Astrocyte (in vitro differentiated cells and primary cell): ENCODE data around the gene CCDC30. TPM values are rescaled to one million over a fixed set of nuclear protein-coding genes. Genes with fewer than 3 reads are reported as not detected.

Source experiments
- DNase-seq: peaks from one replicate; pipeline ENCODE4 v3.0.0-alpha.2; 2010; ENCODE audit warnings: low read depth
- FAIRE-seq: peaks from 2 replicates; lab custom pipeline; 2011; peaks lifted over from hg19 to GRCh38; lab: Jason Lieb, UNC
- H2AFZ ChIP-seq: 2 replicates; pipeline ENCODE4 v1.6.0; 2012; ENCODE audit warnings: low read depth, low read length, inconsistent platforms
- H3K27ac ChIP-seq: 2 replicates; pipeline ENCODE4 v1.5.1; 2011; ENCODE audit warnings: low read depth, low read length, inconsistent platforms
- H3K27me3 ChIP-seq: 2 replicates; pipeline ENCODE4 v1.6.0; 2011; ENCODE audit warnings: low read length, inconsistent platforms; ENCODE audit not compliant: insufficient read depth
- H3K36me3 ChIP-seq: 2 replicates; pipeline ENCODE4 v1.5.1; 2011; ENCODE audit warnings: low read length, inconsistent platforms; ENCODE audit not compliant: insufficient read depth
- H3K4me1 ChIP-seq: 2 replicates; pipeline ENCODE4 v1.5.1; 2011; ENCODE audit warnings: low read length, inconsistent platforms; ENCODE audit not compliant: insufficient read depth
- H3K4me2 ChIP-seq: 2 replicates; pipeline ENCODE4 v1.6.0; 2012; ENCODE audit warnings: low read length, inconsistent platforms
- H3K4me3 ChIP-seq: 2 replicates; pipeline ENCODE4 v1.5.1; 2011; ENCODE audit warnings: low read depth, mild to moderate bottlenecking, low read length, inconsistent platforms; ENCODE audit not compliant: insufficient read depth
- H3K79me2 ChIP-seq: 2 replicates; pipeline ENCODE4 v1.6.0; 2012; ENCODE audit warnings: mild to moderate bottlenecking, low read length, inconsistent platforms; ENCODE audit not compliant: insufficient read depth
- H3K9ac ChIP-seq: 2 replicates; pipeline ENCODE4 v1.6.0; 2012; ENCODE audit warnings: mild to moderate bottlenecking, low read length, inconsistent platforms
- H3K9me3 ChIP-seq: 2 replicates; pipeline ENCODE4 v1.5.1; 2012; ENCODE audit warnings: low read depth, mild to moderate bottlenecking, low read length, inconsistent platforms; ENCODE audit not compliant: insufficient read depth
- H4K20me1 ChIP-seq: 2 replicates; pipeline ENCODE4 v1.6.0; 2012; ENCODE audit warnings: low read length, inconsistent platforms; ENCODE audit not compliant: insufficient read depth
- H3K27ac Mint-ChIP-seq: one replicate; pipeline ENCODE4 v1.8.0; 2021; ENCODE audit warnings: mild to moderate bottlenecking, mixed read lengths; ENCODE audit not compliant: unreplicated experiment
- H3K27me3 Mint-ChIP-seq: one replicate; pipeline ENCODE4 v1.8.0; 2021; ENCODE audit warnings: low read depth, mixed read lengths; ENCODE audit not compliant: unreplicated experiment
- H3K36me3 Mint-ChIP-seq: one replicate; pipeline ENCODE4 v1.8.0; 2021; ENCODE audit warnings: low read depth, mixed read lengths; ENCODE audit not compliant: unreplicated experiment
- H3K4me1 Mint-ChIP-seq: one replicate; pipeline ENCODE4 v1.8.0; 2021; ENCODE audit warnings: low read depth, mixed read lengths; ENCODE audit not compliant: unreplicated experiment
- H3K4me3 Mint-ChIP-seq: one replicate; pipeline ENCODE4 v1.8.0; 2021; ENCODE audit warnings: mild to moderate bottlenecking, moderate library complexity, mixed read lengths; ENCODE audit not compliant: unreplicated experiment
- H3K9me3 Mint-ChIP-seq: one replicate; pipeline ENCODE4 v1.8.0; 2021; ENCODE audit warnings: mild to moderate bottlenecking, mixed read lengths; ENCODE audit not compliant: unreplicated experiment
- CTCF ChIP-seq: IDR thresholded peaks from 2 replicates; pipeline ENCODE4 v1.5.1; 2011; ENCODE audit warnings: low read depth, mild to moderate bottlenecking, inconsistent platforms, low read length, moderate library complexity; ENCODE audit not compliant: insufficient read depth
- EZH2 ChIP-seq: IDR thresholded peaks from 2 replicates; pipeline ENCODE4 v1.6.1; 2012; ENCODE audit warnings: mild to moderate bottlenecking, low read length, inconsistent platforms; ENCODE audit not compliant: insufficient read depth
- total RNA-seq: library from RNA; stranded (reverse); gene quantifications from 2 replicates; pipeline ENCODE4 v1.2.1, GENCODE V29; 2021

The CCDC30 gene
- total RNA-seq, 1 donor from 2014 or later = 2.5 TPM

- peaks cover 4% of the 10 kb centered on the region for H3K4me1 Mint-ChIP-seq
- peaks cover 2% of the 10 kb centered on the region for H3K27me3 Mint-ChIP-seq
- Histone ChIP-seq H3K79me2 (no peaks in the 10 kb centered on the region), H3K4me3 (no peak overlapping the region), H4K20me1 (no peaks in the 10 kb centered on the region), H3K27ac (no peak overlapping the region), H3K27me3 (no peaks in the 10 kb centered on the region), H3K4me1 (no peaks in the 10 kb centered on the region), H2AFZ (no peak overlapping the region), H3K36me3 (no peaks in the 10 kb centered on the region), H3K9ac (no peak overlapping the region), H3K9me3 (no peaks in the 10 kb centered on the region), H3K4me2 (no peak overlapping the region)
- no peaks in the 10 kb centered on the region for H3K36me3 Mint-ChIP-seq
- no peak for FAIRE-seq
- no peaks in the 10 kb centered on the region for H3K9me3 Mint-ChIP-seq
- no peak overlapping the region for H3K27ac Mint-ChIP-seq
- TF ChIP-seq EZH2 = no peak
- peak; percentile 11 for TF ChIP-seq CTCF
- no peak overlapping the region for H3K4me3 Mint-ChIP-seq
- peak; percentile 20 for DNase-seq
Observed at GRCh38 chr1:42479621-42480020, 16.5 kb downstream of the CCDC30 start.

- no peak for DNase-seq
- Histone ChIP-seq H3K9me3 (no peaks in the 10 kb centered on the region), H3K79me2 (no peaks in the 10 kb centered on the region), H3K4me1 (no peaks in the 10 kb centered on the region), H3K27ac (no peak overlapping the region), H3K36me3 (no peaks in the 10 kb centered on the region), H4K20me1 (no peaks in the 10 kb centered on the region), H2AFZ (no peak overlapping the region), H3K4me2 (no peak overlapping the region), H3K9ac (no peak overlapping the region), H3K4me3 (no peak overlapping the region), H3K27me3 (no peaks in the 10 kb centered on the region)
- no peaks in the 10 kb centered on the region for H3K9me3 Mint-ChIP-seq
- no peak overlapping the region for H3K27ac Mint-ChIP-seq
- H3K36me3 Mint-ChIP-seq = no peaks in the 10 kb centered on the region
- H3K4me1 Mint-ChIP-seq = peaks cover 4% of the 10 kb centered on the region
- peaks cover 2% of the 10 kb centered on the region for H3K27me3 Mint-ChIP-seq
- FAIRE-seq = no peak
- TF ChIP-seq EZH2 (no peak), CTCF (no peak)
- no peak overlapping the region for H3K4me3 Mint-ChIP-seq
Observed at GRCh38 chr1:42480921-42481320, 17.8 kb downstream of the CCDC30 start.

GRCh38 chr1:42482635-42483153, 19.6 kb downstream of the CCDC30 start:
- no peaks in the 10 kb centered on the region for H3K36me3 Mint-ChIP-seq
- Histone ChIP-seq H3K9ac (no peak overlapping the region), H3K4me2 (no peak overlapping the region), H2AFZ (no peak overlapping the region), H3K4me3 (no peak overlapping the region), H3K9me3 (no peaks in the 10 kb centered on the region), H3K27ac (no peak overlapping the region), H3K79me2 (no peaks in the 10 kb centered on the region), H3K36me3 (no peaks in the 10 kb centered on the region), H3K4me1 (no peaks in the 10 kb centered on the region), H4K20me1 (no peaks in the 10 kb centered on the region), H3K27me3 (no peaks in the 10 kb centered on the region)
- FAIRE-seq = no peak
- no peaks in the 10 kb centered on the region for H3K9me3 Mint-ChIP-seq
- peak; percentile 4 for DNase-seq
- H3K27ac Mint-ChIP-seq = no peak overlapping the region
- peaks cover 4% of the 10 kb centered on the region for H3K4me1 Mint-ChIP-seq
- peaks cover 2% of the 10 kb centered on the region for H3K27me3 Mint-ChIP-seq
- no peak overlapping the region for H3K4me3 Mint-ChIP-seq
- TF ChIP-seq CTCF = no peak
- no peak for TF ChIP-seq EZH2
